Heart left ventricle (tissue), 13 donors: ENCODE results near the gene ARID3A.

ENCODE experiments used
- CTCF ChIP-seq, 12 donors: fragments of 200-600 bp; sonication (generic) in 4 of 12; IDR thresholded peaks; one replicate each; pipeline versions ENCODE4 v1.5.0 to v1.8.0; 2018 to 2022; ENCODE audit warnings: antibody characterized with exemption in 12 of 12, mild to moderate bottlenecking in 5 of 12
- POLR2A ChIP-seq, 2 donors: fragments of 450-650 bp; IDR thresholded peaks; one replicate each; pipeline ENCODE4 v1.6.1; 2017; ENCODE audit warnings: antibody characterized with exemption in 2 of 2, mild to moderate bottlenecking in 2 of 2, moderate library complexity in 2 of 2
- donor health status: ischemic (EF 13 %, LVEDD 7.1; RV severe dilation, severe dysfunction).
- donor health status: DM: no; HTN: yes; CAD: no.
- donor health status: DM: no; HTN: no; CAD: no.
- donor health status: ischemic (EF 25% LVEDD 6.9; RV normal size, moderate dysfunction).
- donor health status: ischemic (EF 25% LVEDD 5.7; RV mildly dilated, moderate dysfunction).
- donor health status: ischemic (EF 35%, LVEDD 5.7; RV mildly dilated, moderate dysfunction).
- donor health status: nonischemic (EF 11% LVEDD 7.7; RV severe dilation, severe dysfunction).
- donor health status: DM: yes; HTN: yes; CAD: no.
- donor health status: PGD.
- donor health status: ischemic (EF 29% LVEDD 5.4; RV normal size, mild dysfunction).
- donor health status: nonischemic (EF 23%, LVEDD 6.1; RV moderate dilation, normal function).

GRCh38 chr19:890831-891230, 35.0 kb upstream of the ARID3A start:
- TF ChIP-seq CTCF (IDR thresholded peaks at IDR 0.05) (no peak), POLR2A (IDR thresholded peaks at IDR 0.05) (no peak)
